COLO829 (cell line): Measurements from ENCODE around the gene FBXW2.
"Not testable (repeated sequence)": the region's sequence is repeated elsewhere in the genome, so short reads cannot be mapped to it uniquely, and the experiment has no call there.

Source experiments
- DNase-seq: peaks from one replicate; pipeline ENCODE4 v3.0.0; 2012; ENCODE audit warnings: low spot score

FBXW2 gene, protein sequence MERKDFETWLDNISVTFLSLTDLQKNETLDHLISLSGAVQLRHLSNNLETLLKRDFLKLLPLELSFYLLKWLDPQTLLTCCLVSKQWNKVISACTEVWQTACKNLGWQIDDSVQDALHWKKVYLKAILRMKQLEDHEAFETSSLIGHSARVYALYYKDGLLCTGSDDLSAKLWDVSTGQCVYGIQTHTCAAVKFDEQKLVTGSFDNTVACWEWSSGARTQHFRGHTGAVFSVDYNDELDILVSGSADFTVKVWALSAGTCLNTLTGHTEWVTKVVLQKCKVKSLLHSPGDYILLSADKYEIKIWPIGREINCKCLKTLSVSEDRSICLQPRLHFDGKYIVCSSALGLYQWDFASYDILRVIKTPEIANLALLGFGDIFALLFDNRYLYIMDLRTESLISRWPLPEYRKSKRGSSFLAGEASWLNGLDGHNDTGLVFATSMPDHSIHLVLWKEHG

DNA sequence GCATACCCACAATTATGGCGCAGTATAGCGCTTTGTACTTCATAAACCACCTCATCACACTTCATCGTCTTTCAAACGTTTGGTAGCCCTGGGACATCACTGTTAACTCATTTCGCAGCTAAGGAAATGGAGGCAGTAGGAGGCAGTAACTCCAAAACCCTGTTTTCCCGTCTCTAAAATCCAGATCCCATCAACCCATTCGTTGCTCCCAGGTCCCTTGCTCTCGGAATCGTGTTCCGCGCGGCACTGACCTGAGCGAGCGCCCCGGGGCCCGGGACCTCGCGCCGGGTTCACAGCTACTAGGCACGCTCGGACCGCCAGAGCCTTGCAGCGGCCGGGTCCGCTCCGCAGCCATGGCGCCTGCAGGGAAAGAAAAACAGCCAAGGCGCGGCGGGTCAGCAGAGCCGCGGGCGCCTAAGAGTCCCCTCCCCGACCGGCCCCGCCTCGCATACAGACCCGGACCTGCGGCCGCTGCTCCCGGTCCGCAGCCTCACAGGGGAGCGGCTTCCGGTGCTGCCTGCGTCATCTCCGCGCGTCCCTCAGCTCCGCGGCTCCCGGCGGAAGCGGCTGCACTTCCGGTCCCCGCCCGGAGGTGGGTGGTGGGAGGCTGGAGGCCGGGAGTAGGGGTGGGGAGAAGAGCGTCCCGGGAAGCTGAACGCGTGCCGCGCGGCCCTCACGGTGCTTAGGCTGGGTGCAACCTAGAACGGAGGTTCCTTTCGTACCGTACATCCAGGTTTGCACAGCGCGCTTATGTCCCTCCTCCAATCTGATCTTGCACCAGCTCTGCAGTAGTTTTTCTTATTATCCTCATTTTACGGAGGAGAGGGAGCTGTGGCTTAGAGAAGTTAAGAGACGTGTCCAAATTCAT lies at the start of gene FBXW2:
Gene FBXW2 (minus strand): TSS at position 519 of the 868 bp plus-strand sequence. CDS start 5,158 bp downstream, outside the sequence.
- peak; percentile 92 for DNase-seq

GRCh38 chr9:120841930-120842684 lies 48.9 kb upstream of the FBXW2 start:
- DNase-seq, result no peak

- DNase-seq, result no peak
Measured at GRCh38 chr9:120839146-120839545, 45.9 kb upstream of the FBXW2 start.

- no peak for DNase-seq
Measured at GRCh38 chr9:120837921-120838320, 44.7 kb upstream of the FBXW2 start.

- no peak for DNase-seq
Measured at GRCh38 chr9:120833325-120833724, 40.1 kb upstream of the FBXW2 start.

GRCh38 chr9:120832807-120833206 lies 39.6 kb upstream of the FBXW2 start:
- DNase-seq, result no peak

DNA sequence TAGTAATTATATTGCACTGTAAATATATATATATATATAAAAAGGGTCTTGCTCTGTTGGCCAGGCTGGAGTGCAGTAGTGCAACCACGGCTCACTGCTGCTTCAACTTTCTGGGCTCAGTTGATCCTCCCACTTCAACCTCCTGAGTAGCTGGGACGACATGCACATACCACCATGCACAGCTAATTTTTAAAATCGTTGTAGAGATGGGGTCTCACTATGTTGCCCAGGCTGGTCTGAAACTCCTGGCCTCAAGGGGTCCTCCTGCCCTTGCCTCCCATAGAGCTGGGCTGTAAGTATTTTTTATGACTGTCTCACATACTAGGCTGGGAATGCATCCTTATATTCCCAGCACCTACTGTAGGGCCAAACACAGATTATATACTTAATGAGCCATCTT lies 37.6 kb upstream of the FBXW2 start:
- no peak for DNase-seq

DNA sequence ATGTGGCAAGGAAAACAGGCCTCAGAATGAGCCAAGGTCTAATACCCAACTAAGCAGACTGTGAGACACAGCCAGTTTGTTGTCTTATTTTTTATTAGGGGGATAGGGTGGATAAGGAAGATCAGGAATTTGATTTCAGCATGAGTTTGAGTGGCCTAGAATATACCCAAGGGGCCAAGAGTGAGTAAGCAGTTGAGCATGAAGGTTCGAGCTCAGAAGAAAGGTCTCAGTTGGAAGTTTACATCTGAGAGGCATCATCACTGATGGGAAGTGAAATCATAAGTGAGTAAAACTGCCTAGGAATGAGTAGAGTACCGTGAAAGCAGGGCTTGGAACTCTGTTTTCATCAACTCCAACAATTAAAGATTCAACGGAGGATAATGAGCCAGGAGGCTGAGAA lies 36.9 kb upstream of the FBXW2 start:
- no peak for DNase-seq

DNA sequence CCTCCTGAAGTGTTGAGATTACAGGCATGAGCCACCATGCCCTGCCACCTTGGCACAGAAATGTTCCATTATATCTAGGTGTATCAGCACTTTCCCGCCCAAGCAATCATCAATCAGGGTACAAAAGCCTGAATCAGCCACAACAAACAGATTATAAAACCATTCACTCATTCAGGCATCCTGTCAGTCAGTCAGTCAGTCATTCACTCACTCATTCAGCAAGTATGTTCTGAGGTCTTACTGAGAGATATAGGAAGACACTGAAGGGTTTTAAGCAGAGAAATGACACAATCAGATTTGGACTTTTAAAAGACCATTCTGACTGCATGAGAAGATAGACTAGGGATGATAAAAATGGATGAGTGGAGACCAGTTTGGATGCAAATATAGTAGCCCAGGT lies 36.4 kb upstream of the FBXW2 start:
- no peak for DNase-seq

DNA sequence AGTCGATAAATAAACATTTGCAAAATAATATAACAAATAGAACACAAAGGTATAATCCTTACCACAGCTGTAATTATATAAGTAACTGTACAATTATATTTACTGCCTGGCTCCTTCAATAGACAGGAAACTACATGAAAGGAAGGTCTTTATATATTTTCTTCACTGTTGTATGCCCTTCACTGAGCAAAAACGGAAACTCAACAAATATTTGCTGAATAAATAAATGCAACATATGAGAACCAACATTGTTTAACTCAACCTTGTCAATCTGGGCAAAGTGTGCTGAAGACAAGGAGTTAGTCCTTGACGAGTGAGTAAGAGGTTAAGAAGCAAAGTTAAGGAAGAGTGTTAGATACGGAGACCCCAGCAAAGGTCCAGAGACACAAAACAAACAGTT lies 26.9 kb upstream of the FBXW2 start:
- no peak for DNase-seq

- no peak for DNase-seq
Measured at GRCh38 chr9:120818595-120818994, 25.4 kb upstream of the FBXW2 start.

DNA sequence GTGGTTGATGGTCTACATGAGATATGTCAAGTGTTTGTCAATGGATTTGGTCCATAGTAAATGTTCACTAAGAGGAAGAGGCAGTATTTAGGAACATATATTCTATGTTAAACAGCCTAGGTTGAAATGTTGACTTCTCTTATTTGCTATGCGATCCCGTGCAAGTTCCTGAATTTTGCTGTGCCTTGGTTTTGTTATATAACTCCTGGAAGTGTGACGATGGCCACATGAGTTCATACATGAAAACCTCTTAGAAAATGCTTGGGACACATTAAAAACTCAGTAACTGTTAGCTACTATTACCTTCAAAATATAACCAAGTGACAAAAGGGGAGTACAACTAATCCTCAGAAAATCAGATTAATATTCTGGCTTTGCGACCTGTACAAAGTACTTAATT lies 21.9 kb upstream of the FBXW2 start:
- no peak for DNase-seq

DNA sequence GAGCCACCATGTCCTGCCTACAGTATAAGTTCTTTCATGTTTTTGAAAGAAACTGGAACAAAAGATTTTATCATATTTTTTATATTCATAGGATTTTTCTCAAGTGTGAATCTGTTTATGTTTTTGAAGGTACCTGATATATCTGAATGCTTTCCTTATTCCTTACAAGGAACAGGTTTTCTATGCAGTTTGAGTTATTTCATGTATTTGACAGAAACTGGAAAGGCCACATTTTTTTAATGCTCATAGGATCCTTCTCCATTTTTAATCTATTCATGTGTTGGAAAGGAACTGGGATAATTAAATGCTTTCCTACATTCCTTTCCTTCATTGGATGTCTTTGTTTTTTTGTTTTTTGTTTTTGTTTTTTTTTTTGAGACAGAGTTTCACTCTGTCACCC lies 15.7 kb upstream of the FBXW2 start:
- no peak for DNase-seq

- no peak for DNase-seq
Measured at GRCh38 chr9:120807607-120808379, 14.6 kb upstream of the FBXW2 start.

DNA sequence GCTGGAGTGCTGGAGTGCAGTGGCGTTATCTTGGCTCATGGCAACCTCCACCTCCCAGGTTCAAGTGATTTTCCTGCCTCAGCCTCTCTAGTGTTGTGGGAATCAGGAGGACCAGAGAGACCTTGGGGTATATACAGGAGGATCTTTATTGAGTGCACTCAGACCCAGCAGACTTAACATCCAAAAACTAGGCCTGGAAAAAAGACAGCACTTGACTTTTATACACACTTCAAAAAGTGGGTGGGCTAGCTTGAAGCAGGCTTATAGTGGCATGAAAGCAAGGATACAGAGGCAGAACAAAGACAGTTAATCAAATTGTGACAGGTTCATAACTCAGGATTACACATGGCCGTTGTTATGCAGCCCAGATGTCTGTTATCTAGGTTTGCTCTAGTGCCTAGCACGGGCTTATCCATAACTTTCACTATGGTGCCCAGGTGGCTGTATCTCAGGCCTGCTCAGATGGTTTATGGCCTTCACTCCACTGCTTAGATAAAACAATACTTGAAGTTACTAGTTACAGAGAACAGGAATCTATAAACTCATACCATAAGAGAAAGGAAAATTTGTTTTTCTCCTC lies 11.7 kb upstream of the FBXW2 start:
- not testable (repeated sequence) for DNase-seq

DNA sequence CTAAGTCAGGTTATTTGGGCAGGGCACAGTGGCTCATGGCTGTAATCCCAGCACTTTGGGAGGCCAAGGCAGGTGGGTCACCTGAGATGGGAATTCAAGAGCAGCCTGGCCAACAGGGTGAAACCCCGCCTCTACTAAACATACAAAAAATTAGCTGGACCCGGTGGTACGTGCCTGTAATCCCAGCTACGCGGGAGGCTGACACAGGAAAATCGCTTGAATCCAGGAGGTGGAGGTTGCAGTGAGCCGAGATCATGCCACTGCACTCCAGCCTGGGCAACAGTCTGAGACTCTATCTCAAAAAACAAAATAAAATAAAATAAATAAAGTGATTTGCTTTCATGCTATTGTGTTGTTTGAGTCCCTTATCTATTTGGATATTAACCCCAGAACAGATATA lies 8.2 kb upstream of the FBXW2 start:
- no peak for DNase-seq

DNA sequence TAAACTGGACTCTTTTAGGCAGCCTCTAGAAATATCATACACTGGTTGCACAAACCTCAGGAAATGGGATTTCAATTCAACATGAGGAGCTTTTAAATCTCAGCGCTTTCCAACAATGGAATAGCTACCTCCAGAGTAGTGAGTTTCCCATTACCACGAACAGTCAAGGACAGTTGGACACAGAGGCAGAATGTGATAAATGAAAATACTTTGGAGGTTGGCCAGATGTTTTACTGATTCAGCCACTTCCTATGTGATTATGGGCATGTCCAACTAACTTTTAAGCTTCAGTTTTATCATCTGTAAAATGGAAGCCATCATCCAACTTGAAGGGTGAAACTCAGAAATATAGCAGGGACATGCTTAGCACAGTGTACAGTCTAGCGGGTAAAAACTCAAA lies 2.1 kb downstream of the FBXW2 start:
- DNase-seq, result no peak

- DNase-seq, result no peak
Measured at GRCh38 chr9:120787933-120788332, 5.3 kb downstream of the FBXW2 start.

DNA sequence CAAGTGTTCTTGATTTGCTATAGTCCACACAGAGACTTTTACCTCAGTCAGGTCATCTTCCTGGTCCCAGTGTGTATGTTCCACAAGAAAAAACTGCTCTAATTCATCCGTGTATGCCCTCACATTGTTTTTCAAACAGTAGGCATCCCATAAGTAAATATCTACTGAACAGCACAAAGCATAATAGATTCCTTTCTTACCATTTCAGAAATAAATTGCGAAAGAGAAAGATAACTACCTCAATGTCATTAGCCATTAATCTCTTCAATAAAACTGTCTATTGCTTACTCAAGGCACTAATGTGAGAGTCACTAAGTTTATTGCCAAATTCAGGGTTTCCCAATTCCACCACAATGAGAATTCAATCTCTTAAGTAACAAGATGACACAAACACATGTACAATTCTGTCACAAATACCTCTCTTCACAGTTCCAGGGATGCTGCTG lies 9.6 kb downstream of the FBXW2 start:
- peak; percentile 21 for DNase-seq

GRCh38 chr9:120781236-120781635 lies 12.0 kb downstream of the FBXW2 start:
- no peak for DNase-seq

DNA sequence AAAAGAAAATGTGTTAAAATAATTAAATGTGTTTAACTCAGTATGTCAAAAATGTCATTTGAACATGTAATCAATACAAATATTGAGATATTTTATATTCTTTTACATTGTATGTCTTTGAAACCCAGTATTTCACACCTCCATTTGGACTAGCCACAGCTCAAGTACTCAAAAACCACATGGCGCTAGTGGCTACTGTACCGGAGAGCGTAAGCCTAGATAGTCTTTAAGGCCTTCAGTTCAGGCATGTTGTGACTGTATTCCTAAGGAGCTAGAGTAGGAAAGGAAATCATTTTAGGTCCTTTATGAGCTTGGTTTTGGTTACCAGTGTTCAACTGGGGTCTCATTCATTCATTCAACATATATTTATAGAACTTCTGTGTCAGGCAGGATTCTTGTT lies 12.8 kb downstream of the FBXW2 start:
- DNase-seq, result no peak
